Ramos (cell line): ENCODE measurements around the gene MAP3K4.

Experiments
- in situ Hi-C: fragments of 300-500 bp; cut with MboI; formaldehyde crosslinking; loops from one replicate; pipeline ENCODE4 v1.14.3; 2022; ENCODE audit warnings: low sequenced_read_pairs; ENCODE audit not compliant: unreplicated experiment

The MAP3K4 gene

GRCh38 chr6:161163466-161164181 lies 172.1 kb downstream of the MAP3K4 start:
- in situ Hi-C loops: no loop called here

GRCh38 chr6:161164182-161164625 lies 172.6 kb downstream of the MAP3K4 start:
- in situ Hi-C loops: no loop called here

- in situ Hi-C loops: no loop called here
These were observed 174.6 kb downstream of the MAP3K4 start for GRCh38 chr6:161166176-161166575.

GRCh38 chr6:161166677-161167076 lies 175.1 kb downstream of the MAP3K4 start:
- in situ Hi-C loops: no loop called here
